Activated CD4-positive, alpha-beta T cell treated with anti-CD3 and anti-CD28 coated beads for 4 hours (primary cell): ENCODE results near the gene AMBRA1.

Experiments
- DNase-seq, 2 donors: peaks; one replicate each; pipeline ENCODE4 v3.0.0-alpha.2; 2020

AMBRA1 gene

DNA sequence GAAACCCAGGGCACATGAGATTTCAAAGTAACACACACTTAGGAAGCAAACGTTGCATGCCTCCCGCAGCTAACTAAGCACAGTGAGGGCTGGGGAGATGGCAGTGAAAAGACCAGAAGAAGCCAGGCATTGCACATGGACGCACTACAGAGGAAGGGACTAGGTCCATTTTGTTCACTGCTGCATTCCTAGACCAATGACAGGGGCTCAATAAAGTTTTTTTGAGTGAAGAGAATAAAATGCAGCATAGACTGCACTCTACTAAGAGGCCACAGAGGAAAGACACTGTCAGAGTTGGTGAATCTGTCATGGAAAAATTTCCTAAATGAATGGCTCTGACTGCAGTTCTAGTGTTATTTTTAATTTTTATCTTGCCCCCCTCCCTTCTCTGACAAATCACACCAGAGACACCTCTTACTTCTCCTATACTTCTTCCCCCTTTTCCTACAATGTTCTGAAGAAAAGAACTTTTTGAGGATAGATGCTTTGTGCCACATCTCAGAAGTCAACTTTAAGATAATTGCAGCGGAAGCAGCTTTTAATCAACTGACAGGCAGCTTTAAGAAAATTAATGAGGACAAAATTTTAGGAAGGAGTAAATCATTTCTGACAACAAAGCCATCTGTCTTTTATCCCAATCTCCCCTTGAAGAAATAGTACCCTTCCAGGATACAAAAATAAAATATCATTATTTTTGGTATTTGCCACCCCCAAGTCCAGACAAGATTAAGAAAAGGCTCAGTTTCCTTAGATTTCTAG lies 167.4 kb downstream of the AMBRA1 start:
- no peak for DNase-seq

GRCh38 chr11:46422588-46422987 lies 171.2 kb downstream of the AMBRA1 start:
- DNase-seq = no peak

- DNase-seq = no peak
Measured at GRCh38 chr11:46421257-46421880, 172.5 kb downstream of the AMBRA1 start.

DNA sequence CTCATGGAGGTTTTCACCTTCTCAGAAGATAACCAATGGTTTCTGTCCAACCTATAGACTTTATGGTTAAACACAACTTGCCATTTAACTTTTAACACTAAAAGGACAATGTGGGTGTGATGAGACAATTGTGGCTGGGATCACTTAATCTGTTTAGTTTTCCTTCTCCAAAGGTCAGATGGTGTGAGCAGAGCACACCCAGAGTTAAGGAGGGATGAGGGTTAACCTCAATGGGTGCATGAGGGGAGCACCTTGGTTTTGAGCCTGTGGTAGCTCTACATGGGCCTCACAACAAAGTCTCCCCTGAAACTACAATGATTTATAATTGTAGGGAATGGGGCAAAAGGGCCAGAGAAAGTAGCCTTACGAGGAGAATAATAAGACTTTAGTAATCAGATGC lies 173.3 kb downstream of the AMBRA1 start:
- DNase-seq = no peak

GRCh38 chr11:46418751-46419150 lies 175.1 kb downstream of the AMBRA1 start:
- no peak for DNase-seq

DNA sequence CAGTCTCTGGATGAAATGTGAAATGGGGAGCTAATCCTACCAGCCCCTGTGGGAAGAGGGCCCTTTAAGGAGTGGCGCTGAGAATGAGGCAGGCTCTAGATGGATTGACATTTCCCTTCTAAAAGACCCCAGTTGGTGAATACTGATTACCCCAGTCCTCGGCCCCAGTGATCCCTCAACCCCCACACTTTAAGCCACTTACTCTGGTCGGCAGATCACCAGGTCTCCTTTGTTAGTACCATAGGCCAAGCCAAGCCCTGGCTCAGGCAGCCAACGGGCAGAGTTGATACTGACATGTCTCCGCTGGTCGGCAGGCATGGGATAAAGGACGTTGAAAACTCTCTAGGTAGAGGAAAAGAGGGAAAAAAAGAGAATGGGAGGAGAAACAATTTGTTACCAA lies 176.1 kb downstream of the AMBRA1 start:
- no peak for DNase-seq

DNA sequence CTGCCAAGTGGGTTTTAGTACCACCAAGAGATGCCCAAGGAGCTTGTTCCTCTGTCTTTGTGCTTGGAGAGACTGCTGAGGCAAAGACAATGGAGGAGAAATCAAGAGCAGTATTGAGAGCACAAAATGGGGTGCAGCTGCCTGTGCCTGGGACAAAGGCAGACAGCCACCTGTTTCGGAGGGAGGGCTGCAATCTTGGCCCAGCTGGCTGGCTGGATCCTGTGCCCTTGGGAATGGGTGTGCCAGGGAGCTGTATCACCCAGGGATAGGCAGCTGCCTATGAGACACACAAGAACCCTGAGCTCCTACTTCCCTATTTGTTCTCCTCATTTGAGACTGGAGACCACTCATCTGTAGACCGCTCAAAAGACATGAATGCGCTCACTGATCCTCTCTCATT lies 178.9 kb downstream of the AMBRA1 start:
- DNase-seq = no peak

DNA sequence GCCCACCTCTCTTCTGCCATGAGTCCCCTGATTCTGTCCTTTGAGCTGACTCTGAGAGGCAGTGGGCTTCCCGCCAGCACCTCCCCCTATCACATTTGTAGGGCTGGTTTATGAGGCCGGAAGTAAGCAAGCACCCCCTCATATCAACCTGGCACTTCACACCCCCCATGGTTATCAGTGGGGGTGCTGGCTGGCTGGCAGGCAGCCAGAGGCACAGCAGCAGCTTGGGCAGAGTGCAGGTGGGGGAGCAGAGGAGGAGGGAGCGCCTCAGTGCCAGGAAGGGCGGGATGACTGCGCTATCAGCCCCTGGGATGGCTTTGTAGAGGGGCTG lies 179.4 kb downstream of the AMBRA1 start:
- DNase-seq = no peak

- no peak for DNase-seq
Measured at GRCh38 chr11:46413760-46414465, 179.9 kb downstream of the AMBRA1 start.

- no peak for DNase-seq
Measured at GRCh38 chr11:46410021-46410420, 183.8 kb downstream of the AMBRA1 start.

DNA sequence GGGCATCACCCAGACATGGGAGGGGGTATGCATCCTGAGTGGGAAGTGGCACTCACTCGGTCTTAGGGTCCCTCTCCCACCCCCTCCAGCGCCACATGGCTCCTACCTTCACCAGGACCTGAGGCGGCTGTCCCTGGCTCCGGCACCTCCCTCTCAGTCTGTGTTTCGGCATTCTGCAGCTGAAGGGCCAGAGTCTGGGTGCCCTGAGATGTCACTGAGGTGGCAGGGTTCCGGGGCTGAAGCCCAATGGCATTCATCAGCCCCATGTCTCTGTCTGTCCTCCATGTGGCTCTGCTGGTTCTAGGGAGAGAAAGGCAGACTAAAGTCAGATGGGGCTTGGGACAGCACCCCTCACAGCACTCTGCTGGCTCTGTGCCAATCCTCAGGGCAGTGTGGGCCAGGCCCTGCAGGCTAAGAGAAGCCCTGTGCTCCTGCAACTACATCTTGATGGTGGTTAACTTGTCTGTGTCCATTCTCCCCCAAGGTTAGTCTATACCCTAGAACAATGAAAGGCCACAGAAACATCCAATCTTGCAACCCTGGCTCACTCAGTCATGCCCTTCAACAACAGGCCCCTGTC lies 185.3 kb downstream of the AMBRA1 start:
- no peak for DNase-seq

- no peak for DNase-seq
Measured at GRCh38 chr11:46407635-46408034, 186.2 kb downstream of the AMBRA1 start.

DNA sequence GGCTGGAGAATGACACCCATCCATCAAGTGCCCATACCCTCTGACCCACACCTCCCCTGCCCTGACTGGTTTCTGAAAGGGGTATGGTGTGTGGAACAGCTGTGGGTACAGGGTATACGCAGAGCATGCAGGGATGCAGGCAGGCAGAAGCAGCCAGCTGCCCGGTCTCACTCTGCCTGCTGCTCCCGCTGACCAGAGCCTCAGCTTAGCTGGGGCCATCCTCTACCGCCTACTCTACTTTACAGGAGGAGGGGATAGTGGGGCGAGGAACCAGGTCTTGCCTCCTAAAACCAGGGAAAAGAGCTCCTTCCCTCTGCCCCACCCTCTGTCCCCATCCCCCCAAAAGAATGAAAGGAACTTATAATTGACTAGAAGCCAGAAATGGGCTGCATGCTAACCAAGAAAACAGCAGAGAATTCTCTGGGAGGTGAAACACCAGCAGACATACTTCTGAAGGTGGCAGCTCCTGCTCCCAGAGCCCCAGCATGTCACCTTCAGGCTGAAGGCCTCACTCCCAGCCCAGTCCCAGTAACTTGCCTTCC lies 189.3 kb downstream of the AMBRA1 start:
- DNase-seq = no peak

DNA sequence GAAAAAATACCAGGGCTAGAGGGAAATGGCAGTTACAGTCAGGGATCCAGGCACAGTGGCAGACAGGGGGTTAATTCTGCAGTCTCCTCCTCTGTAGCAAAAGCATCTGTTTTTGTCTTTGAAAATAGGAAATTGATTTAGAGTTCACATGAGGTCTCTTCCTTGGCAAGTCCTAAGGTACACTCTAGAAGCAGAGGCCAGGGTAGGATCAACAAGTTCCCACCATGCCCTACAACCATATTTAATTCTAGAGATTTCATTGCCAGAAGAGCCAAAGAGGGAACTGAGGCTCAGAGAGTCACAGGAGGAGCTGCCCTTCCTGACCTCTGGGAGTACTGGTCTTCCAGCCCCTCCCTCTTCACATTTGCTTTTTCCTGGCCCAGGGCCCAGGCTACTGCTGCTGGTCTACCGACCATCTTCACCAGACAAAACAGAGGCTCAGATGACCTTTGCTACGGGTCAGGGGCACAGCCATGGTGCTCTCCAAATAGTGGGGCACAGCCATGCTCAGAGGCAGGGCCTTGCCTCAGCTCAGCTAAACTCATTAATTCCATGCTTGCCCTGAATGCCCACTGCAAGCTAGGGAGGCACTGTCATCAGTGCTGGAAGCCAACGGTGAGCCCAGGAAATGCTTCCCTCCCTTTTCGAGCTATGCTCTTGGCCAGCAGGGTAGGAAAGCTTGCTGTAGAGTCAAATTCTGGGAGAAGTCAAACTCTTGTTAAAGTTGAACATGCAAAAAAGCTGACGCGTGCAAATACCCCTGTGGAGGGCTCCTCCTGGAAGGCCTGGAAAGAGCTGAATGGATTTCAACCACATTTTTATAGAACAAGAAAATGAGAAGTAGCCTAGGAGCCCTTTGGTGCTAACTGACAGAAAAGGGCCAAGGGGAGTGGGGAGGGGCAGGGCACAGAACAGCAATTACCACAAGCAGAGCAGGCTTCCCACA lies 190.6 kb downstream of the AMBRA1 start:
- no peak for DNase-seq

DNA sequence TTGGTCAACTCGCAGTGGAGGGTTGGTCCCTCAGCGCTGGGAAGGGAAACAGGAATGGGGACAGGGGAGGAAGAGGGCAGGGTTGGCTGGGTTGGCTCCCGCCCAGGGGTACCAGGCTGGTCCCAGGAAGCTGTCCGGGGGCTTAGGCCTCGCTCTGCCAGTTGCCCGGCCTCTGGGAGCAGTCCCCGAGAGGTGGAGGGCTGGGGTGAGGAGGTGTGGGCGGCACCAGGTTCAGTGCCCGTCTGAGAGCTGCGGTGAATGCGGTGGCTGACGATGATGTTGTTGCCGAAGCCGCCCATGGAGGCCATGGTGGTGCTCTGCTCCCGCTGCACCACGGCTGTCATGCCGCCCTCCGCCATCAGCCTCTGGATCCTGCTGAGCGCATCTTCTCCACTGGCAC lies 196.3 kb downstream of the AMBRA1 start:
- DNase-seq = no peak

DNA sequence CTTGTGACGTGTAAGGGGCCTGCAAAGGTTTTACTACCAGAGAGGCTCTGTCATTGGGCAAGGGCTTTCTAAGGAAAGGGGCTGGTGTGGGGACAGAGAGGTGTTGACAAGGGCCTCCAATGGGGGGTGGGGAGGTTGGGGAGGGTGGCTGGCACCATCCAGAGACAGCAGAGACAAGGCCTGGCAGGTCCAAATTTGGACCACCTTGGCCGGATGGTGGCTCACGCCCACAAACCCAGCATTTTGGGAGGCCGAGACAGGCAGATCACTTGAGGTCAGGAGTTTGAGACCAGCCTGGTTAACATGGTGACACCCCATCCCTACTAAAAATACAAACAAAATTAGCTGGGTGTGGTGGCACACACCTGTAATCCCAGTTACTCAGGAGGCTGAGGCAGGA lies 200.1 kb downstream of the AMBRA1 start:
- no peak for DNase-seq

- no peak for DNase-seq
Measured at GRCh38 chr11:46393231-46393616, 200.6 kb downstream of the AMBRA1 start.

GRCh38 chr11:46392421-46393230 lies 201.2 kb downstream of the AMBRA1 start:
- peak; percentile 64 for DNase-seq

DNA sequence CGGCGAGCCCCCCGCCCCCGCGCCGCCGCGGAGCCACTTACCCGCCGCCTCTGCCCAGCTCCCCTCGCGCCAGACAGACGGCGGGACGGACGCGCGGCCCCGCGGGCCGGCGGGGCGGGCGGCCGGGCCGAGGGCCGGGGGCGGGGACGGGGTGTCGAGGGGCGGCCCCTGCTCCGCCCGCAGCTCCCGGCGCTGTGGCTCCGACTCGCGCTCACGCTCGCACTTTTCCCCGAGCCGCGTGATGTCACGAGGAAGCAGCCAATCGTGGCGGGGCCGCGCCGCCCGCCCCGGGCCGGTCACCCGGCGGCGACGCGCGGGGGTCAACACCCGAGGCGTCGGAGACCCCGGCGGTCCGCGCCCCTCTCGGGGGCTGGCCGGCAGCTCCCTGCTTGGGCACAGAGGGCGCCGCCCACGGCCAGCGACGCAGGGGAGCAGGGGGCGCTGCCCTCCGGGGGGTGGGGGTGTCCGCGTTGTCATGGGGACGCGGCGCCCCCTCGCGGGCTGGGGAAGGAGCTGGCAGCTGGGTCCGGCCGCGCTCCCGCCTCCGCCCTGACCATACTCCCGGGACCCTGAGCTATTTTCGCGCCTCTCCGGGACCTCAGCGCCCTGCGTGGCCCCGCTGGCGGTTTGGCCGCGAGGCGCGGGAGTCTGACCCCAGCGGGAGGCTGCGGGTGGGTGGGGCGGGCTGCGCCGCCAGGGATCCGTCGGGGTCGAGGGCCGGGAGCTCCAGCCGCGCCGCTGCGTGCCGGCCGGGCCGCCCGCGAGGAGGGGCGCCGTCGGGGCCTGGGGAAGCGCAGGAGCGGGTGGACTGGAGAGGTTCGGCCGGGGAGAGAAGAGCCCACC lies 202.0 kb downstream of the AMBRA1 start, which contains the start of gene CHRM4:
TSS of gene CHRM4 (minus strand) at position 199 of the 843 bp plus-strand sequence. CDS start 5,219 bp downstream, outside the sequence.
- DNase-seq = no peak

DNA sequence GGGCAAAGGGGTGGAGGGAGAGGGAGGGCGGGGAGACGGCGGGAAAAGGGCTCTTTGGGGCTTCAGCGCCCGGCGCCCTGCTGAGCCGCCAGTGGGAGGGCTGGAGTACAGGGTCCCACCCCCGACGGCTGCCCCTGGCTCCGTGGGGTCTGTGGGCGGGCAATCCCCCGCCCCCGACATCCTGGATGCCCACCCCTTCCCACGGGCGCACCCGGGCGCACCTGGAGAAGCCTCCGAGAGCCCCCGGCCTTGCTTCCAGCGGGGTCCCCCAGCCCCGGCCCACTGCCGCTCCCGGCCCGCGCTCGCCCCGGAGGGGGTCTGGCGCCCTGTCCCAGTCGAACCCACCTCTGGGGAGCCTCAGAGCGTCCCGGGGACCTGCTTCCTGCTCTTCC lies 202.6 kb downstream of the AMBRA1 start:
- no peak for DNase-seq
